Peyer's patch (tissue), 4 donors: ENCODE data around the gene DGKQ. TPM values are rescaled to one million over a fixed set of nuclear protein-coding genes. Genes with fewer than 3 reads are reported as not detected.
A peak's percentile ranks its signal among the peaks of the same experiment; 100 is the strongest.

Experiments used
- DNase-seq, 3 donors: peaks; one replicate each; pipeline ENCODE4 v3.0.0-alpha.2; 2017 to 2019
- H3K27ac ChIP-seq, 4 donors: fragments of 200-600 bp; sonication (generic); one replicate each; pipeline ENCODE4 v1.5.1; 2016 to 2019
- H3K27me3 ChIP-seq, 2 donors: fragments of 200-600 bp; sonication (generic); one replicate each; pipeline ENCODE4 v1.5.1; 2019
- H3K36me3 ChIP-seq, 3 donors: fragments of 200-600 bp; sonication (generic); one replicate each; pipeline ENCODE4 v1.5.1; 2016 to 2019
- H3K4me1 ChIP-seq, 4 donors: fragments of 200-600 bp; sonication (generic); one replicate each; pipeline ENCODE4 v1.5.1; 2016 to 2019
- H3K4me3 ChIP-seq, 4 donors: fragments of 200-600 bp; sonication (generic); 1 replicate in 3 of 4; 2 replicates in 1 of 4; pipeline ENCODE4 v1.5.1; 2016 to 2019; ENCODE audit warnings: mild to moderate bottlenecking in 1 of 4
- H3K9me3 ChIP-seq, 4 donors: fragments of 200-600 bp; sonication (generic); one replicate each; pipeline ENCODE4 v1.5.1; 2016 to 2019; ENCODE audit warnings: mild to moderate bottlenecking in 1 of 4
- CTCF ChIP-seq, 6 experiments: fragments of 450-650 bp in 4 of 6; fragments of 200-600 bp in 2 of 6; sonication (generic) in 1 of 6; IDR thresholded peaks; one replicate each; pipeline ENCODE4 v1.5.1; 2017 to 2019; ENCODE audit warnings: antibody characterized with exemption in 6 of 6, mild to moderate bottlenecking in 3 of 6, moderate library complexity in 1 of 6
- POLR2A ChIP-seq, 2 donors: fragments of 450-650 bp; IDR thresholded peaks; one replicate each; pipeline ENCODE4 v1.5.1; 2017; ENCODE audit warnings: antibody characterized with exemption in 2 of 2, mild to moderate bottlenecking in 2 of 2, moderate library complexity in 2 of 2
- total RNA-seq, 4 donors: library from RNA; depleted of rRNA; stranded (reverse); fragments of >200 nt; gene quantifications; one replicate each; pipeline ENCODE4 v1.1.0, GENCODE V29; 2016

The DGKQ gene
- total RNA-seq, 4 donors from 2014 or later, result 32.2 to 119 (median 101) TPM

GRCh38 chr4:986428-986878 is 13.1 kb upstream of the DGKQ start:
- H3K4me3 ChIP-seq, result peak overlapping the region; percentile 57 to 98 (median 72)
- peak overlapping the region; percentile 65 to 86 (median 77) for H3K27ac ChIP-seq
- H3K4me1 ChIP-seq, result peaks cover 0 to 34% (median 16%) of the 10 kb centered on the region in 4 donors
- H3K27me3 ChIP-seq, result no peaks in the 10 kb centered on the region
- no peak for DNase-seq
- peaks cover 0 to 23% (median 0%) of the 10 kb centered on the region in 3 donors for H3K36me3 ChIP-seq
- no peak for TF ChIP-seq CTCF (IDR thresholded peaks at IDR 0.05)
- peak in 1 of 2 donors; percentile 53 for TF ChIP-seq POLR2A (IDR thresholded peaks at IDR 0.05)
- no peaks in the 10 kb centered on the region for H3K9me3 ChIP-seq

GRCh38 chr4:985123-985830 is 11.9 kb upstream of the DGKQ start:
- Histone ChIP-seq H3K4me1 (peaks cover 0 to 34% (median 16%) of the 10 kb centered on the region in 4 donors), H3K4me3 (peak overlapping the region; percentile 6 to 29 (median 16)), H3K27me3 (no peaks in the 10 kb centered on the region), H3K9me3 (no peaks in the 10 kb centered on the region), H3K36me3 (peaks cover 0 to 15% (median 0%) of the 10 kb centered on the region in 3 donors), H3K27ac (peak overlapping the region in 2 of 4 donors; percentile 57 to 62)
- TF ChIP-seq CTCF (IDR thresholded peaks at IDR 0.05), result no peak
- peak in 1 of 2 donors; percentile 71 for TF ChIP-seq POLR2A (IDR thresholded peaks at IDR 0.05)
- DNase-seq, result peak; percentile 84 to 93 (median 89)

GRCh38 chr4:984336-985054 is 11.1 kb upstream of the DGKQ start:
- Histone ChIP-seq H3K27me3 (no peaks in the 10 kb centered on the region), H3K9me3 (no peaks in the 10 kb centered on the region), H3K4me1 (peaks cover 0 to 34% (median 16%) of the 10 kb centered on the region in 4 donors), H3K27ac (peak overlapping the region in 2 of 4 donors; percentile 57 to 62), H3K4me3 (peak overlapping the region; percentile 6 to 29 (median 16)), H3K36me3 (peaks cover 0 to 7% (median 0%) of the 10 kb centered on the region in 3 donors)
- DNase-seq, result no peak
- TF ChIP-seq CTCF (IDR thresholded peaks at IDR 0.05), result no peak
- TF ChIP-seq POLR2A (IDR thresholded peaks at IDR 0.05), result no peak

GRCh38 chr4:982814-983213 is 9.4 kb upstream of the DGKQ start:
- Histone ChIP-seq H3K4me3 (no peak overlapping the region), H3K27me3 (no peaks in the 10 kb centered on the region)
- TF ChIP-seq CTCF (IDR thresholded peaks at IDR 0.05), result no peak
- TF ChIP-seq POLR2A (IDR thresholded peaks at IDR 0.05), result no peak

GRCh38 chr4:982291-982690 is 8.9 kb upstream of the DGKQ start:
- Histone ChIP-seq H3K27ac (no peak overlapping the region), H3K4me3 (no peak overlapping the region), H3K9me3 (no peaks in the 10 kb centered on the region), H3K36me3 (no peaks in the 10 kb centered on the region), H3K27me3 (no peaks in the 10 kb centered on the region), H3K4me1 (peaks cover 0 to 24% (median 9%) of the 10 kb centered on the region in 4 donors)
- no peak for DNase-seq
- no peak for TF ChIP-seq CTCF (IDR thresholded peaks at IDR 0.05)
- TF ChIP-seq POLR2A (IDR thresholded peaks at IDR 0.05), result no peak

More at GRCh38 chr4:982814-983213, 9.4 kb upstream of the DGKQ start:
- Histone ChIP-seq H3K9me3 (no peaks in the 10 kb centered on the region), H3K27ac (no peak overlapping the region), H3K4me1 (peaks cover 0 to 28% (median 14%) of the 10 kb centered on the region in 4 donors), H3K36me3 (no peaks in the 10 kb centered on the region)
- DNase-seq, result no peak
